Stimulated activated CD8-positive, alpha-beta memory T cell treated with anti-CD3 and anti-CD28 coated beads, Interleukin-7, amount 100 ng/mL, for 4 hours (primary cell): Measurements from ENCODE around the gene CLIP1.
A peak's percentile ranks its signal among the peaks of the same experiment; 100 is the strongest.
"Not testable (repeated sequence)": the region's sequence is repeated elsewhere in the genome, so short reads cannot be mapped to it uniquely, and the experiment has no call there.

Experiments
- DNase-seq, 2 donors: peaks; one replicate each; pipeline ENCODE4 v3.0.0-alpha.2; 2020; ENCODE audit warnings: low read depth in 2 of 2

The CLIP1 gene

GRCh38 chr12:122311696-122312095 lies 110.8 kb downstream of the CLIP1 start:
- DNase-seq: no peak

DNA sequence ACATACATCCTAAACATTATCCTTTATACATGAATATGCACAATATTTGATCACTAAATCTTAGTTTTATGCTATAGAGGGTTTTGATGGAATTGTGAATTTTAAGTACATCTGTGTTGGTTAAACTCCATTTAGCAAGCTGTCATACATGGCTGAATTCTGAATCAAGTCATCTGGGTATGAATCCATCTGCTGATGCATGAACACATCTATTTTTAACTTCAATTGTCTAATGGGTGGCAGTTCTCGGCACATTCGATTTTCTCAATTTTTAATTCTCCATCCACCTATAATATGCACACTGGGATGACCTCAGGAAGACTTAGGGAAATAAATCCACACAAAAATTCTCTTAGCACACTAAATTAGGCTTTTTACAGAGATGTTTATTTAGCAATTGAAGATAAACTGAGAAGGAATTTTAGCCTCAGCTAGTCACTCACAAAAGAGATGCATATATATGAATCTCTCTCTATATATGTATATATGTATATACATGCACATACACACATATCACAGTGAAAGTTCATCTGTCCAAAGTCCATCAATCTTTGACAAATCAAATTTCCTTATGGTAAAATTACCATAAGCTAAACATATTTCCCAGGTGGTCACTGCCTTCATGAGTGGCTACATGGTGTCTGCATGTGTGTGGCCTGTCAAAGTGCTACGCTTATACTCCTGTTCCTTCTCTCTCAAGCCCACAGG lies 111.7 kb downstream of the CLIP1 start:
- no peak for DNase-seq

DNA sequence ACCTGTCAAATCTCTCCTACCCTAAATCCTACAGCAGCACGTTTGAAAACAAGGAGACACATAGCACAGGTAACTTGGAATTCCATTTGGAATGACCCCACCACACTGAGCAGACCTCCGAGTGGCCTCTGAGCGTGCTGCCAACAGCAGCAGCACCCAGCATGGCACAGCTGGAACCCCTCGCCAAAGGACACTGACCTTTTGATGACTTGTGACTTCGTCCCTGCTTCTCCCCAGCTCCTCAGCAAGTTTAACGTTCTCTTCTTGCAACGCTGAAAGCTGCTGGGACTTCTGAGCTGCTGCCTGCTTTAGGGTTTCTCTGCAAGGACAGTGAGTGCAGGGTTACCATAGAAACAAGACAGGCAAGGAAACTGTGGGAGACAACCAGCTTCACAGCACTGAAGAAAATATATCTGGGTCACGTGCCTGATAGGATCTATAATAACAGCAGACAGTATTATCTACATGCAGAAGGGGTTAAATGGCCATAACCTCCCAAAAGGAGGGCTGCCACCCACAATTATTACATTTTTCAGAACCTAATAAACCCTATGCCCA lies 112.8 kb downstream of the CLIP1 start:
- no peak for DNase-seq

- DNase-seq: no peak
These were observed 113.7 kb downstream of the CLIP1 start for GRCh38 chr12:122308811-122309210.

GRCh38 chr12:122306407-122306806 lies 116.1 kb downstream of the CLIP1 start:
- DNase-seq: no peak

DNA sequence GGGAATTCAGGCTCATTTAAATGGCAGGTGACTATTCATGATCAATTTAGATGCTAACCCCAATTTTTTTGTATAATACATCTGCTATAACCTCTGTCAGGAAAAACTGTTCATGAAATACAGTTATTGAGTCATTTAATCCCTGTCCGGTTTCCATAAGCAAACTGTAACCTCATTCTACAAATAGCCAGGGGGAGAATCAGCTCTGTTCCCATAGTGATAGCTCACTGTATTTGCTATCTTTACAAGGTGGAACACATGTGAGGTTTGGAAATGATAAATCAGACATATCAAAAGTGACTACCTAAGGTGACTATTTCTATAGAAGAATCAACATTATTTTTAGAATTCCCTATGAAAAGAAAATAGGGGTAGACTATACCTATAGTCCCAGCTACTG lies 117.5 kb downstream of the CLIP1 start:
- DNase-seq: no peak

- DNase-seq: no peak
These were observed 119.4 kb downstream of the CLIP1 start for GRCh38 chr12:122303068-122303467.

GRCh38 chr12:122298071-122298748 lies 124.3 kb downstream of the CLIP1 start:
- no peak for DNase-seq

DNA sequence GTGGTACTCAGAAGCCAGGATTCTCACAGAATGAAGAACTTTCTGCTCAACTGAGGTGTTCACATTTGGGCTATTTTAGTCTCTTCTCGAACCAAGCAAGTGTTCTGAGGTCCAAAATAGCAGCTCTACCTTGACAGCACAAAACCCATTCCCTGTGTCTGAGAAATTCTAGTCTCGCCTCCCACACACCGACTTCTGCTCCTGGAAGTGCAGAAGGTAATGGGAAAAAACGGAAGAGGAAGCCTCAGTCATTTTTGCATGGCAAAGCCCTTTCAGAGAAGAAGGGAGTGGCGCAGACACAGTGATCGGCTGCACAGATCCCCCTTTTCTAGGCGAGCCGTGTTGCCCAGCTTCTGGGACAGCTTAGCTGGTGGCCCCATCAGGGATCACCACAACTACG lies 125.0 kb downstream of the CLIP1 start:
- no peak for DNase-seq

- DNase-seq: no peak
These were observed 126.6 kb downstream of the CLIP1 start for GRCh38 chr12:122295877-122296276.

GRCh38 chr12:122293081-122293480 lies 129.4 kb downstream of the CLIP1 start:
- no peak for DNase-seq

DNA sequence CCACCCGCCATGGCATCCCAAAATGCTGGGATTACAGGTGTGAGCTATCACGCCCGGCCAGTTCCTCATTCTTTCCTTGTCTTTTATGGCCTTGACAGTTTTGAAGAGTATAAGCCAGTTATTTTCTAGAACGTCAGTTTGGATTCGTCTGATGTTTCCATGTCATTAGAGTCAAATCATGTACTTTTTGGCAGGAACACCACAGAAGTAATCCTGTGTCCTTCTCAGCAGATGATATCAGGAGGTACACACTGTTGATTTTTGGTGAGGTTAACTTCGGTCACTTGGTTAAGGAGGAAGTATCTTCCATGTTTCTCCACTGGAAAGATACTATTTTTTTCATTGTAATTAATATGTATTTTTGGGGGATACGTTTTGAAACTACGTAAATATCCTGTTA lies 131.0 kb downstream of the CLIP1 start:
- no peak for DNase-seq

- DNase-seq: no peak
These were observed 138.8 kb downstream of the CLIP1 start for GRCh38 chr12:122283680-122284079.

GRCh38 chr12:122282061-122282460 lies 140.4 kb downstream of the CLIP1 start:
- no peak for DNase-seq

GRCh38 chr12:122276242-122276641 lies 146.2 kb downstream of the CLIP1 start:
- no peak for DNase-seq

GRCh38 chr12:122275459-122275858 lies 147.0 kb downstream of the CLIP1 start:
- DNase-seq: no peak

- peak; percentile 85 to 89 for DNase-seq
These were observed 156.1 kb downstream of the CLIP1 start, which contains the start of gene VPS33A for GRCh38 chr12:122266230-122266901. TSS of gene VPS33A (minus strand) at chr12:122266494. CDS start at chr12:122266408, 86 bp downstream.

- DNase-seq: peak; percentile 20 to 35
These were observed 156.6 kb downstream of the CLIP1 start for GRCh38 chr12:122265886-122266229.

GRCh38 chr12:122265476-122265875 lies 157.0 kb downstream of the CLIP1 start:
- no peak for DNase-seq

DNA sequence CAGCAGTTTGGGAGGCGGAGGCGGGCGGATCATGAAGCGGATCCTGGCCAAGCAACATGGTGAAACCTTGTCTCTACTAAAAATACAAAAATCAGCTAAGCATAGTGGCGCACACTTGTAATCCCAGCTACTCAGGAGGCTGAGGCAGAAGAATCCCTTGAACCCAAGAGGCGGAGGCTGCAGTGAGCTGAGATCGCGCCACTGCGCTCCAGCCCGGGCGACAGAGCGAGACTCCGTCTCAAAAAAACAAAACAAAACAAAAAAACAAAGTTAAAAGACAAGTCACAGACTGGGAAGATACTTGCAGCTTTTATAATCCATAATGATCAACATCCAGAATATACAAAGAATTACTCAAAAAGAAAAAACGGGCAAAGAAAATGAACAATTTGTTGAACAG lies 161.7 kb downstream of the CLIP1 start:
- DNase-seq: not testable (repeated sequence)

GRCh38 chr12:122258939-122259338 lies 163.5 kb downstream of the CLIP1 start:
- not testable (repeated sequence) for DNase-seq

DNA sequence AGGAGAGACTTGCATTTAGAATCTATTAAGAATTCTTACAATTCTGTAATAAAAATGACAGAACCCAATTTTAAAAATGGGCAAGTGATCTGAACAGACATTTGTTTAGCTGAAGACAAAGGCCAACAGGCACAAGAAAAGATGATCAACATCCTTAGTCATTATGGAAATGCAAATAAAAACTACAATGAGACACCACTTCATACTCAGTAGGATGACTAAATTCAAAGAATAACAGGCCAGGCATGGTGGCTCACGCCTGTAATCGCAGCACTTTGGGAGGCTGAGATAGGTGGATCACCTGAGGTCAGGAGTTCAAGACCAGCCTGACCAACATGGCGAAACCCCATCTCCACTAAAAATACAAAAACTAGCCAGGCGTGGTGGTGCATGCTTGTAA lies 164.0 kb downstream of the CLIP1 start:
- not testable (repeated sequence) for DNase-seq

GRCh38 chr12:122250536-122250935 lies 171.9 kb downstream of the CLIP1 start:
- DNase-seq: no peak
